NCI-H1048 (cell line): ENCODE results near the gene TNFRSF8.

Experiments used
- DNase-seq: peaks from one replicate; lab custom pipeline; 2025; lab: John Stamatoyannopoulos, UW

Gene TNFRSF8

DNA sequence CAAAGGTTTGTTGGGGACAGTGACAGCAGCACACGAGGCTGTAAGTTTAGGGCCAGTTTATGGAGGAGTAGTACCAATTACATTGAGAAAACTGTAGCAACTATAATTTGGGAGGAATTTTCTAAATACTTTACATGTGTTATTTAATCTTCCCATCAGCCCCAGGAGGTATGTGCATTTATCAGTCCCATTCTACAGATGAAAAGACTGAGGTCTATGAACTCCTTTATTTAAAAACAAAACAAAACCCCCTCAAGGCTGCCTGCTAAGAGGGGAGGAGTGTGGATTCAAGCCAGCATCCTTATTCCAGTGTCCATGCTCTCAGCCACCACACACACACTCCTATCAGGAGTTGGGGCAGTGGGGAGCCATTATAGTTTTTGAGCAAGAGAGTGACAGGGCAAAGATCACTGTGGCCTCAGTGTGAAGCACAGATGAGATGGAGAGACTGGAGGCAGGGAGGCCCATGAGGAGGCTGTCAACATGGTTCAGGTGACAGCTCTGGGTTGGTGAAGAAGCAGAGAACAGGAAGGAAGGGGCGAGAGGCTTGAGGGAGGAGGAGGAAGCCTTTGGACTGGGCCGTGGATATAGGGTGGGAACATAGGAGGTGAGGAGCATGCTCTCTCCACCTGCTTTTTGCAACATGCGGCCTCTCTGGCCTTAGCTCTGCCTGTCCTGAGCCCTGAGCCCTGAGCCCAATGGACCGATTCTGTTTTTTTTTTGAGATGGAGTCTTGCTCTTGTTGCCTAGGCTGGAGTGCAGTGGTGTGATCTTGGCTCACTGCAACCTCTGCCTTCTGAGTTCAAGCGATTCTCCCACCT, 113.4 kb downstream of the TNFRSF8 start:
- no peak for DNase-seq

DNA sequence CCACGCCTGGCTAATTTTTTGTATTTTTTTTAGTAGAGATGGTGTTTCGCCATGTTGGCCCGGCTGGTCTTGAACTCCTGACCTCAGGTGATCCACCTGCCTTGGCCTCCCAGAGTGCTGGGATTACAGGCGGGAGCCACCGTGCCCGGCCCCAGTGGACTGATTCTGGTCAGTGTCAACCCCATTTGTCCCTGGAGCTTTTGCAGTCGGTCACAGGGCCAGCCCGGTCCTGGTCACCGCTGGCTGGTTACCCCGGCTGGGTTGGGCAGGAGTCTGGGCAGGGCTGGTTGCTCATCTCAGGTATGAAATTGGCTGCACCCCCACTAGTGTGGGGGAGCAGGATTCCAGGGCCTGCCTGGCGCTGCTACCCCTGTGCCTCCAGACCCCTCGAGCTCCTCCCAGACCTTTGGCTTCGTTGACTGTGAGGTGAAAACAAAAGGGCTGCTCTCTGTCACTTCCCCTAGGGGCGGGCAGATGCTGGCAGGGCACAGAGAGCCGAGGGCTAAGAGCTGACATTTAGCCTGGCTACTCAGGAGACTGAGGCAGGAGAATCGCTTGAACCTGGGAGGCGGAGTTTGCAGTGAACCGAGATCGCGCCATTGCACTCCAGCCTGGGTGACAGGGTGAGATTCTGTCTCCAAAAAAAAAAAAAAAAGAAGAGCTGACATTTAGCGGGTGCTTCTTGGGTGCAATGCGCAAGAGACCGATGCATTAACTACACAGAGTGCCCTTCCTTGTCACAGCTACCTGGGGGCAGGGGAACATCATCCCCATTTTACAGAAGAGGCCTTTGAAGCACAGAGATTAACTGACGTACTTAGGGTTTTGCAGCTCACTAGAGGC, 114.3 kb downstream of the TNFRSF8 start:
- DNase-seq, result no peak

DNA sequence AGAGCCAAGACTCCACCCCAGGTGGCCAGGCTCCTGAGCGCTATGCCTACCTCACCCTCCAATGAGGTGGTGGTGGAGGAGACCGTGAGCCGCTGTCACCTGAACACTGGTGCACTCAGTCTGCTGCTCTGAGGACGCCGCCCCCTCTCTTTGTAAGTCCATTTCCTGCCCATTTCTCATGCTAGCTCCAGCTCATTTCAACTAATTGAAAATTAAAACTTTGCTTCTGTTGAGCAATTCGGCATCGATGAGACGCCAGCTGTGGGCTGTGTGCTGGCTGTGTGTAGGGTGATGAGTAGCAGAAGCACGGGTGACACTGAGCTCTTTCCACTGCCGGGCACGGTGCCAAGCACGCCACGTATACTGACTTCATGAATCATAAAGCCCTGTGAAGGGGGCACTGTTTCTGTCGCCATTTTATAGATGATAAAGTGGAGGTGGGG, 114.9 kb downstream of the TNFRSF8 start:
- no peak for DNase-seq

DNA sequence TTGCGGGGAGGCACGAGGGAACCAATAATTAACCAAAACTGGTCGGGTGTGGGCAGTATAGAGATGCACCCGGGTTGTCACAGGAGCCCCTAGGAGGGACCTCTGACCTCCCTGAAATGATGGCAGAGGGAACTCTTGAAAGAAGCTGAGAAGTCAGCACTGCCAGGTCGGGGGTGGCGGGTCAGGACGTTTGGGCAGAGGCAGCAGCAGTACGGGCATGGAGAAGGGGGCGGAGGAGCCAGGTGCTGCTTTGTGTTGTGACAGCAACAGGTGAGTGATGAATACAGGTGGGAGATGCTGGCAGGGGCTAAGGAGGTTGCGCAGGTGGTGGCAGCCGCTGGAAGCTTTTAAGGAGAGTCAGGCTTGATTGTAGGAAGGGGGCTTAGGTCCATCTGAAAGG, 115.4 kb downstream of the TNFRSF8 start:
- DNase-seq, result no peak

DNA sequence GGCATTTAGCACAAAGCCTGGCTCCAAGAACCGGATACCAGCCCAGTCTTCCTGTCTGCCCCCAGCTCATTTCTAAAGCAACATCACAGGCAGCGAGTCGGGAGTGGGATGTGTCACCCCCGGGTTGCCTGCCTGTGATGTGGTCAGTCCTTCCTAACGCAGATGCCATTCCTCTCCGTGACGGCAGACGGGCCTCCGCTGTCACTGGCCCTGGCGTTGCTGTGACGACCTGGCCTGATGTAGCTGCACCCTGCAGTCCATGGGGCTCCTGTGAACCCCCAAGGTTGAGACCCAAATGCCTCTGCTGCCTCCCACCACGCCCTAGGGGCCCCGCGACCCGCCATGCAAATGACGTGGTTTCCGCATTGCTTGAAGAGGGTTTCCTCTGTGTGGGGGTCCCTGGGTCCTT, 116.0 kb downstream of the TNFRSF8 start:
- no peak for DNase-seq

DNA sequence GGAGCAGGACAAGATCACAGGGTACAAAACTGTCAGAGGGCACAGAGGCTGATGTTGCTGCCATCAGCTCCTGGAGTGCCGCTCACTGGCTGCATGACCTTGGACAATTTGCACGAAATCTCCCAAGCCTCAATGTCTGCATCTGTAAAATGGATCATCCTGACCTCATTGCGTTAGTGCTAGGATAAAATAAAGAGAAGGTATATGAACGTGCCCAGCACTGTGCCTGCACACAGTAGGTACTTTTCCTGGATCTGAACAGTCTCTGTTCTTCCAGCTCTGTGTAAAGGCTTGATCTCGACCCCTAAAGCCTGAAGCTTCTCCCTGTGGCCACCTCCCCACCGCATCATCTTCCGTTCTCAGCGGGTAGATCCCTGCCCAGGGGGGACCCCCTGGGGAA, 116.6 kb downstream of the TNFRSF8 start:
- DNase-seq, result no peak

DNA sequence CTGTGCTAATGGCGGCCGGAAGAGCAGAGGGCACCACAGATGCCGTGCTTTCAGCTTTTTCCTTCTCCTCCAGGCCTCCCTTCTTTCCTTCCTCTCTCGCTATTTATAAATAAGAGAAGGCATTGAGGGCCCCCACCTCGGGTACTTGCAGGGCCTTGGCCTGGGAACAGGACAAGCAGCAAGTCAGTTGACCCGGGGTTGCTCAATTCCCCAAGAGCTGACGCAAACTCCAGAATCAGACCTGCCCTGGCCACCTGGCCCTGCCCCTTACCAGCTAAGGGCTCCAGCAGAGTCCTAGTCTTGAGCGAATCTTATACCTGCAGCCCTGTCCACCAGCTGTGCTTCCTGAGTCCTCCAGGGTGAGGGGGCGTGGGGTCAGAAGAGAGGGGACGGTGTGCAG, 117.2 kb downstream of the TNFRSF8 start:
- no peak for DNase-seq

DNA sequence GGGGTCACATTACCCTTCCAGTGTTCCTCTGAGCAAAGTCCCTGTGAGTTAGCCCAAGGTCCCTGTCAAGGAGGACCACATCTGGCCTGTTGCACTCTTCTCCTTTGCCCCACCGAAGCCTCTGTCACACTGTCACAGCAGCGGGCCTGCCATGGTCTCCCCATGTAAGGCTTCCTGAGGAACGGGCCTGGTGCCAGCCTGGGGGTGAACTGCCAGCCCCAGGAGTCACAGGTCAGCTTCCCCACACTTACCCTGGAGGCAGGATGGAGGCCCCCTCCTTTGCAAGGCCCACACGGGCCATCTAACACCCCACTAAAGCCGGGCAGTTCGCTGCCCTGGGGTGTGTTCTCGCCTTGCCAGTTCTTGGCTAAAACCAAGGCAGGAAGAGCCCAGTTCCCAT, 117.8 kb downstream of the TNFRSF8 start:
- no peak for DNase-seq

DNA sequence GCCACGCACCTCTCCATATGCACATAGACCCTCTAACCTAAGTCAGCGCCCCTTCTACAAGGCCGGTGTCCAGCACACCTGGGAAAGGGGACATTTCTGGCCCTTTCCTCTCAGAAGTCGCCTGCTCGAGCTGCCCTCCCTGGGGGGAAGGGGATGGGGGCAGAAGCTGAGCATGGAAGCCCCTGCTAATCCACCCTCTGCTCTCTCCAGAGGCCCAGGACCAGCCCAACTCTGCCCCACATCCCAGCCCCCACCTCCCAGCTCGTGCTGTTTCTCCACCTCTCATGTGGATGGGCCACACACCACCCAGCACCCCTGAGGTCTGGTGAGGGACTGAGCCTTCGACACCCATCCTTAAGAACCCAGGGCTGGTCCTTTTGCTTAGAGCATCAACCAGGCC, 118.5 kb downstream of the TNFRSF8 start:
- no peak for DNase-seq

DNA sequence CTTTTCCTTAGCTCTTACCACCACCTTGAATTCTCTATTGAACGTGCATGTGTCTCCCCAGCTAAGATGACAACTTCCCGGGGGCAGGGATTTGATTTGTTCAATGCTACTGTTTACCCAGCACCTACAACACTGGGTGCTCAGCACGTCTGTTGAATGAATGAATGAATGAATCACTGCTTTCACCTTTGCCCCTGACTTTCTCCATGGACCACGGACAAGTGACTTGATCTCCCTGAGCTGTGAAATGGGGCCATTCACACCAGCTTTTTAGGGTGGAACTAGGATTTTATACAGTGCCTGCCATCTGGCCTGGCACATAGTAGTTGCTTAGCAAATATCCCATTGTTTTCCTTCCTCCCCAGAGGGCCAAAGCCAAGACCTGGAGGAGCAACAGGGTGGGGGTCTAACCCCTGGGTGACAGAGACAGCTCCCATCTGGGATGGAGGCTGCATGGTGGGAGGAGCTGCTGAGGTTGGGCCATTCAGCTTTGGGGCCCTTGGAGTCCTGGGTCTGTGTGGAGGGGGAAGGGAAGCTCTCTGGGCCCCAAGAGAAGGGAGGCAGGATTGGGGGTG, 119.4 kb downstream of the TNFRSF8 start:
- no peak for DNase-seq

DNA sequence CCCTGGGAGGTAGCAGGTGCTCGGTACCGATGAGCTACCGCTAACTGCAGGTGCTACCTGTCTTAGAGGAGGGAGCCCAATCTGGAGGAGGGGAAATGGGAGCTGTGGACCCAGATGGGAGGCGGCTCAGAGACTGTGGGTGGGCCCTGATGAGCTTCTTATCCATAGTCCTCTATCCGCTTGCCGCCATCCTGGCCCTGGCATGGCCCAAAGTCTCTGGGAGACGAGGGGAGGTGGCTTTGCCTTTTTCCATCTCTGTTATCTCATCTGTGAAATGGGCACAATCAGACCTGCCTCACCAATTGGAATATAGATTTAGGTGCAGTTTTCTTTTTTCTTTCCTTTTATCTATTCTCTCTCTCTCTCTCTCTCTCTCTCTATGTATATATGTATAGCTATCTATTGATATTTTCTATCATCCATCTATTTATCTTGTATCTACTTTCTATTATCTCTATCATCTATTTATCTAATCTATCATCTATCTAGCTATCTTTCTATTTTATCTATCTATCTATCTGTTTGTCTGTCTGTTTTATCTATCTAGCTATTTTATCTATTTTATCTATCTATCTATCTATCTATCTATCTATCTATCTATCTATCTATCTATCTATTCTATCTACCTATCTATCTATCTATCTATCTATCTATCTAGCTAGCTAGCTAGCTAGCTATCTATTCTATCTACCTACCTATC, 120.1 kb downstream of the TNFRSF8 start:
- DNase-seq, result no peak

DNA sequence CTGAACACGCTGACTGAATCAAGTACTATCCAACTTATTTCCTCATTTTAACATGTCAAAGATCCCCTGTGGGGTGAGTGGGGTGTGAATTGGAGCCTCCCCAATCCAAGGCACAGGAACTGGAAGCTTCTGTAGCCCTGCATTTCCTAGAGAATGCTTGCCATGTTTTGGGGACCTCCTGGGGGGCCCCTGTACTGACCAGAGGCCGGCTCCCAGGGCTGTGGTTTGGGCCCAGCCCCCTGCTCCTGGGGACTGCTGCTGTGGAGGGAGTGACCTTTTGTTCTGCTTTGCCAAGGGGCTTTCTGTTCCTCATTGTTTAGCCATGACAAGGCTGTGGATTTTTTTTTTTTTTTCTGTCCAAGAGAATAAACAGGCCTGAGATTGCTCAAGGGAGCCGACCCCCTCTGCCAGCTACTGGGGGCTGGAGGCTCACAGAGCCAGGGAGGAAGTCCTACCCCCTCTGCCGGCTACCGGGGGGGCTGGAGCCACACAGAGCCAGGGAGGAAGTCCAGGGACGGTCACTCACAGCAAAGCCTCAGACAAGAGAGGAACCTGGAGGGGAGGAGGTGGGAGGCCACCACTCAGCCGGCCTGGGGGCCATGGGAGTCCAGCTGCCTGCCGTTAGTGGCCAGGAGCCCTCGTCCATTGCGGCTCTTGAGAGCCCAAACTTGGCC, 121.0 kb downstream of the TNFRSF8 start:
- DNase-seq, result no peak

DNA sequence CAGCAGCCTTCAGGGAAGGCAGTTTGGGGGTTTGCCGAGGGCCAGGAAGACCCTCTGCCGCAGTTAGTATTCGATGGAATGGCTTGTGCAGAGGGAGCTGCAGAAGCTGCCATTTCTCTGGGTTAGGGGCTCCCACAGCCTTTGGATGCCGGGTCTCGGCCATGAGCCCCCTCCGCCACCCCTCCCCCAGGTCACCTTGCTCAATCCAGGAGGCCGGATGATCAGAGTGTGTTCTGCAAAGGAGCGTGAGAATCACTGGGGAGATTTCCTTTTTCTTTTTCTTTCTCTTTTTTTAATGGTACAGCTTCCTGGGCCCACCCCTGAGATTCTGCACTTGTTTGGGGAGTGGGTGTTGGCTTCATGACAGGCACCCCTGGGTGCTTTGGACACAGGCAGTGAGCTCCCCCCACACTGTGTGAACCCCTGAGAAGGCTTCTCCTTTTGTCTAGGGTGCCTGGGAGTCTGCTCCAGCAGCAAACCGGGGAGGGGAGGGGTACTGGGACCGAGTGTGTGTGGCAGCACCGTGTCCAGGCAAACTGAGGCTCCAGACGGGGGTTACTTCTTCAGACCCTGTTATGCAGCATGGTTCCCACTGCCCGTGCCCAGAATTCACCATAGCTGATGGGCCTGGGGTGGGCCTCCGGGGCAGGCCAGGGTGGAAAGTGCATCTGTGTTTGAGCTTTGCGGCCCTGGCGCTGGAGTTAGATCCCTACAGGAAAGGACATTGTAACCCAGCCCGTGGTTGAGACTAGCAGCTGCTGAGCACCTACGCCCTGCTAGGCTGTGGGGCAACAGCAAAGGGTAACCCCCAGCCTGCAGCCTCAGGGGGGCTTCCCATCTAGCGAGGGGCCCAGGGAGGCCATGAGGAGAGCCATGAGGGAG, 122.2 kb downstream of the TNFRSF8 start:
- DNase-seq, result no peak

DNA sequence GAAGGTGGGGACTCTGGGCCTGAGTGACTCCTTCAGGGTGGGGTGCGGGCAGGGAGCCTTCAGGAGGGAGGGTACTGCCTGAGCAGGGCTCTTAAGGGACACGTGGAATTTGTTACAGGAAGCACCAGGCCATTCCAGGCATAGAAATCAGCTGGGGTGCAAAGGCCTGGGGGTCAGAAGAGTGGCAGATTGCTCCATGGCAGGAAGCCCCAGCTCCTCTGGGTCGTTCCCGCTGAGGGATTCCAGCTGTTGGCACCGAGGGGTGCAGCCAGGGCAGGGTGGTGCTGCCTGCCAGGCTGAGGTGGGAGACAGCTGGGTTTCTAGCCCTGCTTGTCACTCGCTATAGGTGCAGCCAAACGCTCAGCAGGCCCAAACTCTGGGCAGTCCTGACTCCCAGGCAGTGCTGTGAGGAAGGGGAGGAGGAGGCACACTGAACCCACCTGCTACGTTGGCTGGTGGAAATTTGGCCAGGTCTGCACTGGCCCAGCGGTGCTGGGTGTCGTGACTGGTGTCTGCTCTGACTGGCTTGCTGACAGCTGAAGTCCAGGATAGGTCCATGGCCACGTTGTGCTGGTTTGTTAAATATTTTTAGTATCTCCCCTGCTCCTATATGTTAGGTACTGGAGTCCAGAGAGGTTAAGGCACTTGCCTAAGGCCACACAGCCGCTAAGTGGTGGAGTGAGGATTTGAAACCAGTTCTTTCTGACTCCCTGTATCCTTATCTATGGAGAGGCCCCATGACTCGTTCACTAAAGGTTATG, 123.0 kb downstream of the TNFRSF8 start:
- DNase-seq, result no peak

DNA sequence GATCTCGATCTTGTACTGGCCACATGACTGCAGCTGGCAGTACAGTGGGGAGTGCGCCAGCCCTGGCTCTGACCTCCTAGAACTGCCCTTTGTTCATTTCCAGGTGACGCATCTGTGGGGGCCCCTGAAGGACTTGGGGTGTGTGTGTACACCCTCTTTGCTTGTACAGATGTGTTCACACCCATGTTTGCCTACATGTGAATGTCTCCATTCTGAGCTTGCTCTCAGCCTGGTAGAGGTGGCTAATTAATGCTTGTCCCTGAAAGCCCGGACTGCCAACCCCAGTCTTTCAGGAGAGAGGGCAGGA, 123.5 kb downstream of the TNFRSF8 start:
- no peak for DNase-seq

DNA sequence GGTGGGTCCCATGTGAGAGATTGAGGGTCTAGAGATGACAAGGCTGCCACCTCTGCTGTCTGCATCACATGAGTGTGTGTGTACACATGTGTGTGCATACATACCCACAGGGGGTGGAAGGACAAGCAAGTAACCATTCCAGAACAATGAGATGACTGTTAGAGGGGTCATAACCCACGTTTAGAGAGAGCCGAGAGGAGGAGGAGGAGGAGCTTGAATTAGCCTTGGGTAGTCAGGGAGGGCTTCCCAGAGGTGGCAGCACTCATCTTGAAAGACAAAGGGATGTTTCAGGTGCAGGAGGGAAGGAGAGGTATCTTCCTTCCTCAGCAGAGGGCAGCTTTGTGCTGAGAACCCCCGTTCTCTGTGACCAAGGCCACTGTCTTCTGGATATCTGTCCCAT, 125.0 kb downstream of the TNFRSF8 start:
- DNase-seq, result no peak

DNA sequence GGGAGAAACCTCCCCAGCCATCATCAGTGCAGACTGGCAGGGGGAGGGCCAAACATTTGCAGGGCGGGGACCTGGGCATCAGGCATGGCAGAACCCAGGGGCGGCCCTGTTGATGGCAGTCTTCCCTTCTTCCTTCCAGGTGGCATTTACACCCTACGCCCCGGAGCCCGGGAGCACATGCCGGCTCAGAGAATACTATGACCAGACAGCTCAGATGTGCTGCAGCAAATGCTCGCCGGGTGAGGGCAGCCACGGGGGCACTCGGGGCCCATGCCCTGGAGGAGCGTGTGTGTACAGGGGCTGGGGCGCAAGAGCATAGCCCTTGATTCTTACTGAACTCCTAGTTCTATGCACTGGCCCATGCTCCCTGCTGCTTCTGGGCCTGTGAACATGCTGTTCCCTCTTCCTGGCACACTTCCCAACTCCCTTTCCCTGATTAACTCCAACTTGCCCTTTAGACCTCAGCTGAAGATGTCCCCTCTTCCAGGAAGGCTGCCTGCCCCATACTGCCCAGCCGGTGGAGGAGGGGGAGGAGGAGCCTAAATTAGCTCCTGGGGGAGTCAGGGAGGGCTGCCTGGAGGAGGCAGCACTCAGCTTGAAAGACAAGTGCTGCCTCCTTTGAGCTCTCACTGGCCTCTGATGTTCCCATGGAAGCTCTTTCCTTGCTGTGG, 125.7 kb downstream of the TNFRSF8 start:
- no peak for DNase-seq

DNA sequence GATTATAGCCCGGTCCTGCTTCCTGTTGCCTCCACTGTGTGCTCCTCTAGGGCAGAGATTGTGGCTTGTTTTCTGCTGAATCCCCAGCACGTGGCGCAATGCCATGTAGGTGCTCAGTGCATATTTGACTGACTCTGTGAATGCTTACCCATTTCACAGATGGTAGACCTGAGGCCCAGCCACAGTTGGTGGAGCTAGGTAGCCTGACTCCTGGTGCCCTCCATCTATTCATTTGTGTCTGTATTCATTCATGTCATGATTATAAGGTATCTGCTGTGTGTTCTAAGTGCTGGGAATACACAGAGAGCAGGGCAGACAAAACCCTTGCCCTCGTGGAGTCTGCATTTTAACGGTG, 126.2 kb downstream of the TNFRSF8 start:
- DNase-seq, result no peak

DNA sequence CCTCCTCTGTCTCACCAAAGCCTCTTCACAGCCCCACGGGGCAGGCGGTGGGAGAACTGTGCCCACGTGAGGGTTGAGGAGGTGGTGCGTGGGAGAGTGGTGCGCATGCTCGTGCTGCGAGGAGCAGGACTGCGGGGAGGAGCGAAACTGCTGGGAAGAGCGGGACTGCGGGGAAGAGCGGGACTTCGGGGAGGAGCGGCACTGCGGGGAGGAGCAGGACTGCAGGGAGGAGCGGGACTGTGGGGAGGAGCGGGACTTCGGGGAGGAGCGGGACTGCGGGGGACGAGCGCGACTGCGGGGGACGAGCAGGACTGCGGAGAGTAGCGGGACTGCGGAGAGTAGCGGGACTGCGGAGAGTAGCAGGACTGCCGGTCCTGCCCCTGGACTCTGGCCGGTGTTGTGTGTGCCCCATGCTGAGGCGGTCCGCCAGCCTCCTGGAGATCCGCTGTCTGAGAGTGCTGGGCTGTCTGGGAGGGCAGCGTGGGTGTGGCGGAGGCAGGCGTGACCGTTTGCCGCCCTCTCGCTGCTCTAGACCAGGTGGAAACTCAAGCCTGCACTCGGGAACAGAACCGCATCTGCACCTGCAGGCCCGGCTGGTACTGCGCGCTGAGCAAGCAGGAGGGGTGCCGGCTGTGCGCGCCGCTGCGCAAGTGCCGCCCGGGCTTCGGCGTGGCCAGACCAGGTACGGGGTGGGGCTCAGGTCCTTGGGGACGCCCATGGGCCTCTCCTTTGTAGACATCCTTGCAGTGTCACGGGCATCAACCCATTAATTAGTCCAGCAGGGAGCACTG, 128.3 kb downstream of the TNFRSF8 start:
- DNase-seq, result no peak
